Stimulated activated CD4-positive, alpha-beta T cell treated with anti-CD3 and anti-CD28 coated beads, TNF-alpha, amount 100 ng/mL, for 1 hour (primary cell): ENCODE data around the gene RP2.
A peak's percentile ranks its signal among the peaks of the same experiment; 100 is the strongest.

Experiments
- DNase-seq, 3 donors: peaks; one replicate each; pipeline ENCODE4 v3.0.0-alpha.2; 2020; ENCODE audit warnings: low read depth in 3 of 3, low spot score in 1 of 3

RP2 gene

DNA sequence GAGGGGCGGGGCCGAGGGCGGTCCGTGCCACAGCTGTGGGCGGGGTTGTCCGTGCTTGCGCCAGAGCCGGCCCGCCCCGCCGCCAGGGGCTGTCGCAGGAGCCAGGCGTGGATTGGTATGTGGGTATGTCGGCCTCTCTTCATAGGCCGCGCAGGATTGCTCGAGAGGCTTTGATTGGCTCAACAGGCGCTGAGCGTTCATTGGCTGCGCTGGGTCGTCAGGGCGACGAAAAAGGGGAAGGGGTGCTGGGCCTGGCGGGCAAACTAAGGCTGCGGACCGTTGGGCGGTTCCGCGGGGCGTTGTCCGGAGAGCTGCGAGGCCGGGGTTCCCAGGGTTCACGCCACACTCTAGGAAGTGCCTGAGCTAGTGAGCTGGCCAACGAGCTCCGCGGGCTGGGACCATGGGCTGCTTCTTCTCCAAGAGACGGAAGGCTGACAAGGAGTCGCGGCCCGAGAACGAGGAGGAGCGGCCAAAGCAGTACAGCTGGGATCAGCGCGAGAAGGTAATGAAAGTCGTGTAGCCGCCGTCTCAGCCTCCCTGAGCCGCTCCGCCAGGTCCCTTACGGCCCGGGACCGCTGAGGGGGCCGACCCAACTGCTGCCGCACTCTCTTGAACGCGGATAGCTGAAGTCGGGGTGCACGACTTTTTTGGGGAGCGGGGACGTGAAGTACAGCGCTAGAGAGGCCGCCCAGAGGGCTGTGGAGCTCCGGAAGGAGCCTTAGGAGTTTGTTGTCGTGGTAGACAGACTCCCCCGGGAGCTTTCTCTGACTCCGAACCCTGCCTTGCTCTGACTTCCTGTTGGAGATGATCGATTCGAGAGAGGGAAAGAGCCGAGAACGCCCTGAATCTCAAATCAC is at the start of gene RP2:
Gene RP2 (plus strand): TSS at position 343 of the 857 bp plus-strand sequence. CDS start 58 bp downstream, at position 401.
- DNase-seq, result peak; percentile 42 to 67 (median 62)

DNA sequence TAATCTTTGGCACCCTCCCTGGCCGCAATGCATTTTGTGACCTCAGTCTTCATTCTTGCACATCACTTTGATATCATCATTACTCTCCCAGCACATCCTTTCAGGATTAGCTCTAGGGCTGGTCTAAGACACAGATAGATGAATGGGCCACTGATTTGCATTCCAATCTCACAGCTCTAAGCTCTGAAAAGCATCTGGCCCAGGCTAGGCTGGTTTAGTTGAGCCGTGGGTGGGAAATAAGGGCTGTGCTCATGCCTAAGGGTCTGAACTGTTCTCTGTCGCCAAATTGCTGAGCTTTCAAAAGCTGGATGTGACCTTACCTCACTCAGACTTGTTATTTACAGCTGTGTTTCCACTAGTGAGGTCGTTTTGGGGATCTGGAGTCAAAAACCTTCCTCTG is 47.9 kb upstream of the RP2 start:
- DNase-seq, result no peak

DNA sequence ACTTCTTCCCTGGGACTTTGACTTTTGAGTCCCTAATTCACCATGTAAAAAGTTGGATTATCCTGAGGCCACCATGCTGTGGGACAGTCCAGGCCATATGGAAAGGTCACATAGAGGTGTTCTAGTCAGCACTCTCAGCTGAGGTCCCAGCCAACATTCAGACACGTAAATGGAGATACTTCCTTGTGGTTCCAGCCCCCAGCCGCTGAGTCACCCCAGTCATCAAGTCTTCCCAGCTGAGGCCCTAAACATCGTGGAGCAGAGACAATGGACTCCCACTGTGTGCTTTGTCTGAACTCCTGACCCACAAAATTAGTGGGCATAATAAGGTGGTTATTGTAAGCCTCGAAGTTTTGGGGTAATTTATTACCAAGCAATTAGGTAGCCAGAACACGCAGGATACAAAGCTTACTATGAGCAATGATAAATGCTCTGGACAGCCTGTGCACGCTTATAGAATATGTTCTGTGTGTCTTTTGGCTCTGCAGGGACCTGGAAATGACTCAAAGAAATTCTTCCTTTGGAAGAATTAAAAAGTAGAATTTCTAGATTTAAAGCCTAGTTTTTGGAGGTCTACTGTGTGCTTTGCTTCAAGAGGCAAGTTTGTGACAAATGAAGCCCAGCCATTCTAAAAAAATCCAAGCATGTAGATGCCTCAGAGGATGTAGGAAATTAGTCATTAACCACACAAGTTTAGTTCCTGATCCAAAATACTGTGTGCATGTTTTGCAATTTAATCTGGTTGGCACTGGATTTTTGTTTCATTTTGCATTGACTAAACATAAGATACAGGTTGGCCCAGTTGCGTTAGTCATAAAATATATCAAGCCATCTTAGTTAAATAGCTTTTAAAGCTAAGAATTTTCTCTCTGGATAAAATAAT is 44.7 kb upstream of the RP2 start:
- no peak for DNase-seq

DNA sequence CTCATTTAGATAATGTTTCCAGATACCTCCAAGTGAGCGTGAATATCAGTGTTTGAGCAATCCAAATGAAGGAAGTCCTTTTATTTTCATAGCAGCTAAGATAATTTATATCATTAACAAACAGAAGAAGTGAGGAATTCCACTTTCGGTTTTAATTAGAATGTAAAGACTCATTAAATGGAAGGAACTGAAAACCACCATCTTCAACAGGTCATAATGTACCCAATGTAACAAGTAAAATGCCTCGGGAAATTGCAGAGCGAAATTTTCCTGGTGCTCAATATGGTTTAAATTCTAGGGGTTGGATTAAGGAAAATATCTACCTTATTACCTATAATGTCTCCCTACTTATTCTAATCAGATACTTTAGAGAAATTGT is 44.0 kb upstream of the RP2 start:
- no peak for DNase-seq

DNA sequence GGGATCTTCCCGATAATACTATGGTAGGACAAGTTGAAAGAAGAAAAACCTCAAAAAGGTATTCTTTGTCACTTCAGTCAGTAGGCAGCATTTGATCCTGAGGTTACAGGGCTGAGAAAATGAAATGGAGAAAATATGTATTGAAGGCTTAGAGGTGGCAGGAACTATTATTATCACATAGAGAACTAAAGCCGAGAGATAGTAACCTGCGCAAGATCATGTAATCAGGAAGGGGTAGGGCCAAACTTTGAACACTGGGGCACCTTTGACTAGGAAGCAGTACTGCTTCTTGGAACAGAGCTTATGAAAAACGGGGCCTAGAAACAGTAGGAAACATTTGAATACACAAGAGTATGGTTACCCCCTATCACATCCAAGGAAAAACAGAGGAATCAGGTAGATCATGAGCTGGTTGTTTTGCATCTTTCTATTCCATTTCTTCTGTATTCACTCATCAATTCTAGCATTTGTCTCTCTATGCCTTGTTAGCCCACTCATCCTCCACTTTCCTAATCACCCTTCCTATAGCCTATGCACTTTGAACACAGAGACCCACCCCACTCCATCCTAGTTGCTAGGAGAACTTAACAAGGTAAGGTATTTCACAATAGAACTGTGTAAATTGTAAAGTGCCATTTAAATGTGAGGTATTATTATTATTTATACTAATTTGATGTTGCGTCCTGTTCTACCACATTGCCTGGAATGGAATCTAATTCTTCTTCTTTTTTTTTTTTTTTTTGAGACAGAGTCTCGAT is 43.3 kb upstream of the RP2 start:
- DNase-seq, result no peak

DNA sequence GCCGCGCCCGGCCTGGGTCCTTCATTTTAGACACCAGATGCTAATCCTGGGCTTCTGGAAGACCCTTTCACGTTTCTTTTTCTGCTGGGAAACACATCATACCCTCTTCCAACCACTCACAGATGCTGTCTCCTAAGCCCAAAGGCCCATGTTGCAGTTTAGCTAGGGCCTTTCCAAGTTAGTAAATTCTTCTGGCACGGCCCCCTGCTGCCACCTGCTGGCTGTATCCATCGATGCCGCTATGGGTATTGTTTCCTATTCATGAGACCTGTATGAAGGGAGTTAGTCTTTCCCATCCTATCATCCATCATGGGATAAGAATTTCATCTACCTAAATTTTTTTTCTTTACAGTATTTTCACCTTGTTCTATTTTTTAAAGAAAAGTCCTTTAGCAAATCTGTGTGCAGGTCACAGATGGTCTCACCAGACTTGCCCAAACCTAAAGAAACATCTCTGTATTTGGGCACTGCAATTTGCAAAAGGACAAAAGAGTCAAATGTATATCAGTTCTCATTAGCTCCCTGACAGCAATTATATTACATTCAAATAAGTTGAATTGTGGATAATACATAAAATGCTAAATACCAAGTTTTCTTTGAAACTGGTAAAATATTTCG is 40.2 kb upstream of the RP2 start:
- peak; percentile 13 to 60 (median 30) for DNase-seq

DNA sequence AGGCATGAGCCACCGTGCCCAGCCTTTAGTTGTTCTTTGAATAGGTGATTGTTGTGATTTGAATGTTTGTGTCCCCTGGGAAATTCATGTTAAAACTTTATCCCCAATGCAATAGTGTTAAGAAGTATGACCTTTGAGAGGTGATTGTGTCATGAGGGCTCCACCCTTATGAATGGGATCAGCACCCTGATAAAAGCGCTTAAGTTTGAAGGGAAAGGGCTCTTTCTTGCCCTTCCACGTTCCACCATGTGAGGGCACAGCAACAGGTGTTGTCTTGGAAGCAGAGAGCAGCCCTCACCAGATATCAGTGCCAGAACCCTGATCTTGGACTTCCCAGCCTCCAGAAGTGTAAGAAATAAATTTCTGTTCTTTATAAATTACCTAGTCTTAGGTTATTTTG is 33.7 kb upstream of the RP2 start:
- no peak for DNase-seq

DNA sequence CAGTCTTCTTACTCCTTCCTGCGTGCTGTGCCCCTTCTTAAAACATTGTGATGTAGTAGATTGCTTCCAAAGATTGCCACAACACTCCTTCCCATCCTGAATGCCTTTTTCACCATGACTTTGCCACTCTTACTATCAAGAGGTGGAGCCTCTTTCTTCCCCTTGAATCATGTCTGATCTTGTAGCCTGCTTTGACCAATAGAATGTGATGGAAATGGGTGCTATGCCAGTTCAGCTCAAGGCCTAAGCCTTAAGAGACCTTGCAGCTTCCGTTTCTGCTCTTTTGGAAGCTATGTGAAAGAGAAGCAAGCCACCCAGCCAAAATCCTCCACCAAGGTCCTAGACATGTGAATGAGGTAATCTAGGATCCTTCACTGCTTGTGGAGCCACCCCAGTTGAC is 31.6 kb upstream of the RP2 start:
- DNase-seq, result no peak

DNA sequence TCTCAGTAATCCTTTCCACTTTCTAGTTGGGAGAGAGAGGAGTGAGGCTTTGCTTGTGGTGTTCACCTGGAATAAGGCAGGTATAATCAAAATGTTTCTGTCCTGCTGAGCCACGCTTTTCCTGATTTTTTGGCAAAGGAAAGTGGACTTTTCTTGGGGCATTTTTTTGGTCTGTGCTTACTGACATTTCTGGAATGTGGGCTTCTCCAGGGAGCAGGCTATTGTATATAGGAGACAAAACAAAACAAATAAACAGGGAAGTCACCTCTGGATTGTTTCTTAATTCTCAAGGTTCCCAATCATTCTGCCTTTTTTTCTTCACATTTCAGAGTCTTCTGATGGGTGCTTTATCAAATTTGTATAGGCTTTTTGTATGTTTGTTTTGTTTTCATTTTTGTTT is 25.7 kb upstream of the RP2 start:
- DNase-seq, result no peak

DNA sequence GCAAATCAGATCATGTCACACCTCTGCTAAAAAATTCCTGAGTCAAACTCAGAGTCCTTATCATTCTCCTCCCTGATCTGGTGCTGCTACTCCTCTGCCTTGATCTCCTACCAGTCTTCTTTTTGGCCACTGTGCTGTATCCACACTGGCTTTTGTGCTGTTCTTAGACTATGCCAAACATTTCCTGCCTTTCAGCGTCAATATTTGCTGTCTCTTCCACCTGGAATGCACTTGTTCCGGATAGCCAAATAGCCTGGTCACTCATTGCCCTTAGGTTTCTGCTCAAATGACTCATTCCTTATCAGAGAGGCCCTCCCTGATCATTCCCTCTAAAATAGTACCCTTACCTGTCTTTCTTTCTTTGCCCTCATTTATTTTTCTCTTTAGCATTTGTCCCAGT is 24.4 kb upstream of the RP2 start:
- DNase-seq, result no peak

DNA sequence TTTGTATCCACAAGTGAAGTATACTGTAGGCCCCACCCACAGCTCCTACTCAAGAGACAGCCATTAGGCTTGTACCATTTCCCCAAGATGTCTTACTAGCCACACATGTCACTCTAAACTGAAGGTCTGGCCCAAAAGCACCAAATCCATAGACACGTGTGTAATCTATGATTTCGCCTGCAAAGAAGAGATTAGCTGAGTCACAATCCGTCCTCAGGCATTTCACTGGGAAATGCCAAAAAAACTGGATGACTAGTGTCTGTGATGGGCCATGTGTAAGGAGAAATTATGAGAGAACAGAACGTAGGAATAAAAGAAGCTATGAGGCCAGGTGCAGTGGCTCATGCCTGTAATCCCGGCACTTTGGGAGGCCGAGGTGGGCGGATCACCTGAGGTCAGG is 21.9 kb upstream of the RP2 start:
- no peak for DNase-seq

DNA sequence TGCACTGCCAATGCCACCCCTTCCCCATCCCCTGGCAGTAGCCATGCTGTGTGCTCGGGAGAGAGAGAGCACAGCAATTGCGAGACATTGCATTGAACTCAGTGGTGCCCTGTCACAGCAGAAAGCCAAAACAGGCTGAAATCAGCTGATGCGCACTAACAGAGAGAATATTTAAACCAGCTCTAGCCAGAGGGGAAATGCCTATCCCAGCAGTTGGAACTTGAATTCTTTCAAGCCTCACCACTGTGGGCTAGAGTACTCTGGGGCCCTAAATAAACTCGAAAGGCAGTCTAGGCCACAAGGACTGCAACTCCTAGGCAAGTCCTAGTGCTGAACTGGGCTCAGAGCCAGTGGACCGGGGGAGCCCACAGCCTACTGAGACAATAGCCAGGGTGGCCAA is 17.7 kb upstream of the RP2 start:
- no peak for DNase-seq

DNA sequence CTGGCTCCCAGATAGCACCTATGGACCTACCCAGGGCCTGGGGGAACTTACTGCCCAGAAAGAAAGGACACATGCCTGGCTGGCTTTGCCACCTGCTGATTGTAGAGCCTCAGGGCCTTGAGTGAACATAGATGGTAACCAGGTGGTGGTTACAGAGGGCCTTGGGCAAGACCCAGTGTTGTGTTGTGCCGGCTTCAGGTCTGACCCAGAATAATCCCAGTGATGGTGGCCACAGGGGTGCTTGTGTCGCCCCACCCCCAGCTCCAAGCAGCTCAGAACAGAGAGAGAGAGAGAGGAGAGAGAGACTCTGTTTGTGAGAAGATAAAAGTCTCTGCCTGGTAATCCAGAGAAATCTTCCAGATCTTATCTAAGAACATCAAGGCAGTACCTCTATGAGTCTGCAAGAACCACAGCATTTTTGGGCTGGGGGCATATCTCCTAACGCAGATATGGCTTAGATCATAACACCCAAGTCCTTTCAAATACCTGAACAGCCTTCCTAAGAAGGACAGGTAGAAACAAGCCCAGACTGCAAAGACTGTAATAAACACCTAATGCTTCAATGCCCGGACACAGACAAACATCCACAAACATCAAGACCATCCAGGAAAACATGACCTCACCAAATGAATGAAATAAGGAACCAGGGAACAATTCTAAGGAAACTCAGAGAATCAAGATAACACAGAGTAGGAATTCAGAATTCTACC is 16.3 kb upstream of the RP2 start:
- no peak for DNase-seq

DNA sequence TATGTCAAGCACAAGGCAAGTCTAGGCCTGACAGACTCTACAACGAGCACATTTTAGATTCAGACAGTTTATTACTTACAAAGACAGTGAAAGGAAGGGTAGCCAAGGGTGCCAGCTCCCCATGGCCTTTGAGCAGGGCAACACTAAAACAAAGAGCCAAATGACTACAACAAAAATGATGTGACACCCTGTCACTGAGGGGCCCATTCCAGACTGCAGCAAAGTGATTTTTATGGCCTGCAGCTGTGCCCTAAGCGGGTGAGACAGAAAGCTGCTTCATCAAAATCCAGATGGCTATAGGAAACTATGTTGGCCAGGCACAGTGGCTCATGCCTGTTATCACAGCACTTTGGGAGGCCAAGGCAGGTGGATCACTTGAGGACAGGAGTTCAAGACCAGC is 13.4 kb upstream of the RP2 start:
- no peak for DNase-seq

DNA sequence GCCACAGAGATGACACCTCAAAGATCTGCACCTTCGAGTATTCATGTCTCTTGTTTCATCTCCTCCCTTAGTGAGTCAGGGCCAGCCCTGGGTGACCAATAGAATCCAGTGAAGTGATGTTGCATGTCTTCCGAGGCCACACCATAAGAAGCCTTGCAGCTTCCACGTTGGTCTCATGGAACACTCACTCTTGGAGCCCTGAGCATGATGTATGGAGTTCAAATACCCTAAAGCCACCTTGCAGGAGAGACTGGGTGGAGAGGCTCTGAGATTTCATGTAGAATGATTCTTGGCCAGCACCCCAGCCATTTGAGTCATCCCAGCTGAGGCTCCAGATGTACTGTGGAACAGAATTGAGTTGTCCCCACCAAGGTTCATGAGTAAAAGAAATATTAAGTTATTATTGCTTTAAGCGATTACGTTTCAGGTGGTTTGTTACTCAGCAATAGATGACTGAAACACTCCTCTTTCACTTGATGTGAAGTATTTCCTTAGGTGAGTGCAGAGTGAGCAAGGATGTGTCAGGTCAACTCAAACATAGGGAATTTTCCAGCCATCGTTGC is 5.0 kb upstream of the RP2 start:
- no peak for DNase-seq

DNA sequence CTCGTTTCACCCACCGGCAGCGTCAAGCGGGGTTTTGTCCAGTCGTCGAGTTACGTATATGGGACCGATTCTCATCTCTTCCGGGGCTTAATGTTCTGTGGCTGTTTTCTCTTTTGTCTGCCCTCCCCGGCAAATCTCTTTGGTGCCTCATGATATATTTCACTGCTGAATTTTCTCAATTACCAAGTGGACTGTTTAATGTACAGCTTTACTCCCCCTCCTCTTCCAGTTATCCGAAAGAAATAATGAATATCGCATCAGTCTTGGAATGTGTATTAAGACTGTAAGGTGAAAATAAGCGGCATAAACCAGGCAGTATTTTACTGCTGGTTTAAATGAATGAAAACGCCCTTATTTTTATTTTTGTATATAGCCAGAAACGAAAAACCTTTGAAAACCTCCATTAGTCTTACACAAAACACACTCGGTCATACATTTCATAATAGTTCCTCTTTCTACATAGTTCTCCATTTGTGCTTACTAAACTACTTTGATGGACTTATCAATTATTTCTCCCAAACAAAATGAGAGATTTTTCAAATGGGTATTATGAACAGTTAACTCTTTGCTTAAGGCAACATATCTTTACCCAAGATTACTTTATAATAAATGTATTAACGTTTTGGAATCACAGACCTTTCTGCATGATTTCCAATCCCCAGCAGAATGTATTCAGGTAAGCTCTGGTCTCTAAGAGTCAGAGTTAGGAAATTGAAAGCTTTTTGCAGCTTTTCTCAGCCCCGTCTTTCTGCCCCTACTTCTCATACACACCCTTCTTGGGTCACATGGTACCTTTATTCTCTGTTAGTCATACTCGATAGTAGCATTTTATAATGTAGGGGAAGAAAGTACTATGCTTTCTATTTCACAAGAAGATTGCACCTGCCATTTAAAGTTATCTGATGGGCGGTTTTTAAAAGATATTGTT is 979 bp downstream of the RP2 start:
- no peak for DNase-seq

DNA sequence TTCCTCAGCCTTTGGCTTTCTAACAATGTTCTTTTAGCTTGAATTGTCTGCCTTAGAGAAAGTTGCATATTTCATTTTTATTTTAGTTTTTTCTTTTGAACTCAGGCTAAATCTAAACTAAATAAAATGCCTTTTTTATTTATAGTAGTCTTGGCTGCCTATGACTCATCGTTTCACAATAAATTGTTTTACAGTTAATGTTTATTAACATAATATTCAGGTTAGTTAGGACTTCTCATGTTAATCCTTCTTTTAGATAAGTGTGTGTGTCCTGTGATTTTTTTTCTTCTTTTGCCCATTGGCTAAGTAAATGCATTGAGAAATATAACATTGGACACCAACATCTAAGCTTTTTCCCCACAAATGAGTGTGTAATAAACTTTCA is 1.6 kb downstream of the RP2 start:
- DNase-seq, result no peak

DNA sequence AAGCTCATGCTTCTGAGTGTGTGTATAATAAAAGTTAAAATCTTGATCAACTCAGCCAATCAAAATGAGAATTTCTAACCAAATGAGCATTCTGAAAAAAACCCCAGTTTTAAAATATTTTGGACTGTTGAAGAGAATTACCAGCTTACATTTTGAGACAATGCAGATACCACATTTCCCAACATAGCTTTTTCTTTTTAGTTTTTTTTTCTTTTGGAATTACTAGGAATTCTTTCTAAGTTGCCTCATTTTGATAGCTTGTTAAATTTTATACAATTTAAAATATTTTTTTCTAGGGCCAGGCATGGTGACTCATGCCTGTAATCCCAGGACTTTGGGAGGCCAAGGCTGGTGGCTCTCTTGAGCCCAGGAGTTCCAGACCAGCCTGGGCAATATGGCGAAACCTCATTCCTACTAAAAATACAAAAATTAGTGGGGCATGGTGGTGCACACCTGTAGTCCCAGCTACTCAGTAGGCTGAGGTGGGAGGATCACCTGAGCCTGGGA is 2.2 kb downstream of the RP2 start:
- no peak for DNase-seq

DNA sequence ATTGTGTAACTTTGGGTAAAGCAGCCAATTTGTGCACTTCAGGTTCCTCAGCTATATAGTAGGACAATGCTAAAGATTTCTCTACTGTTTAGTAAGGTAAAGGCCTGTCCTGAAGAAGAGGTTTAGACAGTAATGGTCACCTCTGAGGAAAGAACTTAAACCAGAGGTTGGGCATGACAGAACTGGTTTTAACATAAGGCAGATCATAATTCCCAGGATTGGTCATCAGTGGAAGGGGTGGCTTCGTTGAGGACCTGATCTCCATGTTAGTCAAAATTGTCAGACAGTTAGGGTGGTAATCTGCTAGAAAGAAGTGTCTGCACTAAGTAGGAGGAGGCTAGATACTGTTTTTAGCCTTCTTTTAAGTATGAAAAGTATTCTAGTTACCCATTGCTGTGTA is 4.1 kb downstream of the RP2 start:
- DNase-seq, result no peak
